Adrenal gland (tissue), 12 donors: ENCODE results near the gene DPY19L3. TPM values are rescaled to one million over a fixed set of nuclear protein-coding genes. Genes with fewer than 3 reads are reported as not detected.
A peak's percentile ranks its signal among the peaks of the same experiment; 100 is the strongest.
"Not testable (repeated sequence)": the region's sequence is repeated elsewhere in the genome, so short reads cannot be mapped to it uniquely, and the experiment has no call there.

Experiments used
- DNase-seq, 7 donors: peaks; one replicate each; pipeline ENCODE4 v3.0.0-alpha.2; 2019 to 2020
- H3K27ac ChIP-seq, 5 donors: fragments of 200-600 bp; sonication (generic) in 4 of 5; 1 replicate in 3 of 5; 2 replicates in 2 of 5; pipeline versions ENCODE4 v1.5.1 to v1.8.0; 2016 to 2020; ENCODE audit warnings: mild to moderate bottlenecking in 1 of 5
- H3K27me3 ChIP-seq: fragments of 200-600 bp; 2 replicates; pipeline ENCODE4 v1.8.0; 2021
- H3K36me3 ChIP-seq, 2 donors: fragments of 200-600 bp; replicated peaks in 1 of 2; 1 replicate in 1 of 2; 2 replicates in 1 of 2; pipeline versions ENCODE4 v1.5.1 to v1.8.0; 2018 to 2022
- H3K4me1 ChIP-seq, 2 donors: fragments of 200-600 bp; replicated peaks in 1 of 2; 1 replicate in 1 of 2; 2 replicates in 1 of 2; pipeline versions ENCODE4 v1.5.1 to v1.8.0; 2018 to 2021
- H3K4me3 ChIP-seq, 4 donors: fragments of 200-600 bp; sonication (generic) in 3 of 4; one replicate each; pipeline ENCODE4 v1.5.1; 2016 to 2018
- H3K9me3 ChIP-seq, 3 donors: fragments of 200-600 bp; sonication (generic) in 1 of 3; replicated peaks in 1 of 3; 1 replicate in 2 of 3; 2 replicates in 1 of 3; pipeline versions ENCODE4 v1.5.1 to v1.8.0; 2016 to 2021
- POLR2A ChIP-seq, 2 donors: fragments of 450-650 bp; IDR thresholded peaks; one replicate each; pipeline ENCODE4 v1.6.1; 2017; ENCODE audit warnings: antibody characterized with exemption in 2 of 2, mild to moderate bottlenecking in 2 of 2, moderate library complexity in 1 of 2
- WGBS, 4 donors: extraction: QIAGEN DNeasy Blood & Tissue Kit in 2 of 4; methylation state at CpG; one replicate each; pipeline versions ENCODE4 v1.1.5 to v1.1.7; 2013 to 2017; 5-methylcytosine and 5-hydroxymethylcytosine counted together
- intact Hi-C, 2 donors: fragments of 100-400 bp; cut with DNase I; formaldehyde crosslinking; loops; one replicate each; pipeline versions ENCODE4 v1.14.1 to v1.15.0; 2022 to 2023
- polyA plus RNA-seq, 3 donors: library from polyadenylated mRNA; stranded (reverse); fragments of 200-250 nt in 2 of 3; fragments of 350-450 nt in 1 of 3; fragmentation: Illumina TruSeq in 1 of 3; extraction: RNeasy Lipid Tissue Mini Kit (QIAGEN cat#74804) in 1 of 3; gene quantifications; one replicate each; pipeline ENCODE4 v1.2.3, GENCODE V29; 2013 to 2014
- total RNA-seq, 9 donors: library from RNA; depleted of rRNA in 4 of 9; stranded (reverse); fragments of >200 nt in 4 of 9; fragments of 120-200 nt in 1 of 9; fragmentation: NEBNext Ultra II Directional in 1 of 9; extraction: Animal tissue kit (Norgen Biotek cat#: 25700) in 1 of 9; gene quantifications; one replicate each; pipeline versions ENCODE4 v1.1.0 to v1.2.4, GENCODE V29; 2013 to 2023
- TF ChIP-seq, protein P1 (sequence below), 6 experiments: fragments of 450-650 bp in 4 of 6; fragments of 200-600 bp in 2 of 6; sonication (generic) in 1 of 6; IDR thresholded peaks; 1 replicate in 5 of 6; 2 replicates in 1 of 6; pipeline versions ENCODE4 v1.5.1 to v1.8.0; 2016 to 2021; ENCODE audit warnings: antibody characterized with exemption in 6 of 6, mild to moderate bottlenecking in 2 of 6, moderate library complexity in 1 of 6
- donor health status: healthy with polysubstance abuse.
- donor health status: Bipolar disorder and iron deficiency.
- donor health status: DM: yes; HTN: yes; CAD: no.
- donor health status: DM: no; HTN: no; CAD: no.
- donor health status: DM: no; HTN: no; CAD: no.
- donor health status: DM: yes; HTN: yes; CAD: no.

Gene DPY19L3
- total and polyA plus RNA-seq, 12 donors, result 5.4 to 31.0 (median 21.6) TPM

GRCh38 chr19:32416749-32417456 lies 11.3 kb downstream of the DPY19L3 start:
- H3K9me3 ChIP-seq, result no peaks in the 10 kb centered on the region
- 93 to 98% (median 97%) methylated on average over 8 of the region's 8 CpGs for WGBS, 4 donors
- TF ChIP-seq, protein P1, sequence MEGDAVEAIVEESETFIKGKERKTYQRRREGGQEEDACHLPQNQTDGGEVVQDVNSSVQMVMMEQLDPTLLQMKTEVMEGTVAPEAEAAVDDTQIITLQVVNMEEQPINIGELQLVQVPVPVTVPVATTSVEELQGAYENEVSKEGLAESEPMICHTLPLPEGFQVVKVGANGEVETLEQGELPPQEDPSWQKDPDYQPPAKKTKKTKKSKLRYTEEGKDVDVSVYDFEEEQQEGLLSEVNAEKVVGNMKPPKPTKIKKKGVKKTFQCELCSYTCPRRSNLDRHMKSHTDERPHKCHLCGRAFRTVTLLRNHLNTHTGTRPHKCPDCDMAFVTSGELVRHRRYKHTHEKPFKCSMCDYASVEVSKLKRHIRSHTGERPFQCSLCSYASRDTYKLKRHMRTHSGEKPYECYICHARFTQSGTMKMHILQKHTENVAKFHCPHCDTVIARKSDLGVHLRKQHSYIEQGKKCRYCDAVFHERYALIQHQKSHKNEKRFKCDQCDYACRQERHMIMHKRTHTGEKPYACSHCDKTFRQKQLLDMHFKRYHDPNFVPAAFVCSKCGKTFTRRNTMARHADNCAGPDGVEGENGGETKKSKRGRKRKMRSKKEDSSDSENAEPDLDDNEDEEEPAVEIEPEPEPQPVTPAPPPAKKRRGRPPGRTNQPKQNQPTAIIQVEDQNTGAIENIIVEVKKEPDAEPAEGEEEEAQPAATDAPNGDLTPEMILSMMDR (IDR thresholded peaks at IDR 0.05), result no peak
- no peak for TF ChIP-seq POLR2A (IDR thresholded peaks at IDR 0.05)
- no peak overlapping the region for H3K27ac ChIP-seq
- no peak overlapping the region for H3K4me3 ChIP-seq
- intact Hi-C loops, result no loop called here
- no peaks in the 10 kb centered on the region for H3K27me3 ChIP-seq
- H3K4me1 ChIP-seq, result no peaks in the 10 kb centered on the region
- no peak for DNase-seq
- peaks cover 0 to 13% of the 10 kb centered on the region in 2 donors for H3K36me3 ChIP-seq

DNA sequence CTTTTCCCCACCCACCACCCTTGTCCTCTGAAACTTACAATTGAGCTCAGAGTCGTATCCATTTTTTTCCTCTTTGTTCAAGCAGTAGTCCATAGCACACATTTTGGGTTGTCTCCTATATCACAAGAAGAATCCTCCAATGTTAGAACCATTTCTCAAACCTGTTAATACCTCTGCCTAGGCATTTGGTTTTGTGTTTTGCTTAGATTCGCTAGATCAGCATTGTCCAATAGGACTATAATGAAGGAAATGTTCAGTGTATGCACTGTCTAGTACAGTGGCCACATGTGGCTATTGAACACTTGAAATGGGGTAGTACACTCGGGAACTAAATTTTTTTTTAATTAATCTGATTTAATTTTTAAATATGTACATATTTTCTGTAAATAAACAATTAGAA lies 12.6 kb downstream of the DPY19L3 start:
- 85 to 95% (median 91%) methylated on average over 3 of the region's 3 CpGs for WGBS, 4 donors
- no peak overlapping the region for H3K4me3 ChIP-seq
- H3K27ac ChIP-seq, result no peak overlapping the region
- H3K27me3 ChIP-seq, result no peaks in the 10 kb centered on the region
- no peak for DNase-seq
- intact Hi-C loops, result no loop called here
- H3K4me1 ChIP-seq, result no peaks in the 10 kb centered on the region
- TF ChIP-seq POLR2A (IDR thresholded peaks at IDR 0.05), result no peak
- TF ChIP-seq, protein P1 (IDR thresholded peaks at IDR 0.05), result no peak
- no peaks in the 10 kb centered on the region for H3K9me3 ChIP-seq
- H3K36me3 ChIP-seq, result peaks cover 0 to under 1% of the 10 kb centered on the region in 2 donors

DNA sequence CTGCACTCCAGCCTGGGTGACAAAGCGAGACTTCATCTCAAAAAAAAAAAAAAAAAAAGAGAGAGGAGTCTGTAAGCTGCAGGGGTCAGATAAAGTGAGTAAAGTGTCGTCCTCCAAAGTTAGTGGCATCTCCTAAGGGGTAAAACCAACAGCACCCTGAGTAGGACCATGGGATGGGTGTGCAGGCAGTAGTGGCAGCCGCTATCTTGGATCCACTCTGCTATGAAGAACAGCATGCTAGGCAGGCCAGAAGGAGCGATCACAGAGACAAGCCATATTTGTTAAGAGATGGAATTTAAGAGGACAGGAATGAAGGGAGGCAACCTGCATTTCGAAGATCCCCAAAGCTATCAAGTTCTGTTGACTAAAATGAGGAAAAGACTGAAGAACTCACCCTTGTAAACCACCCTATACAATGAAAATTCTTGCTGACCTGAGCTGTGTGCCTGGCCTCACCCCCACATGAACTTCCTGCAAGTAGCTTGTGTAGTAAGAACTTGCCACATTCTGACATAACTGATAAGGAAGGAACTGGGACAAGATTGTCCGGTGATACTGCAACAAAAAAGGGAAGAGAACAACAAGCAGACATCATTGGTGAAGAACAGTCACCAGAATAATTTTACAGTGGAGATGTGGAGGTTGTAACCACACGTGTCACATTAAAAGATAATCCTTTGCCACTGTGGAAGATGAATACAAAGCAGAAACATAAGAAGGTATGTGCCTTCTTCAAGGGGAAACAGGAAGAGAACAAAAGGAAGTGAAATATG lies 16.2 kb downstream of the DPY19L3 start:
- peak in 1 of 7 donors; percentile 46 for DNase-seq
- no peaks in the 10 kb centered on the region for H3K4me1 ChIP-seq
- TF ChIP-seq, protein P1 (IDR thresholded peaks at IDR 0.05), result no peak
- TF ChIP-seq POLR2A (IDR thresholded peaks at IDR 0.05), result no peak
- H3K4me3 ChIP-seq, result no peak overlapping the region
- H3K36me3 ChIP-seq, result no peaks in the 10 kb centered on the region
- 67 to 74% (median 70%) methylated on average over 7 of the region's 7 CpGs for WGBS, 4 donors
- H3K27me3 ChIP-seq, result no peaks in the 10 kb centered on the region
- no peaks in the 10 kb centered on the region for H3K9me3 ChIP-seq
- H3K27ac ChIP-seq, result no peak overlapping the region
- intact Hi-C loops, result no loop called here

DNA sequence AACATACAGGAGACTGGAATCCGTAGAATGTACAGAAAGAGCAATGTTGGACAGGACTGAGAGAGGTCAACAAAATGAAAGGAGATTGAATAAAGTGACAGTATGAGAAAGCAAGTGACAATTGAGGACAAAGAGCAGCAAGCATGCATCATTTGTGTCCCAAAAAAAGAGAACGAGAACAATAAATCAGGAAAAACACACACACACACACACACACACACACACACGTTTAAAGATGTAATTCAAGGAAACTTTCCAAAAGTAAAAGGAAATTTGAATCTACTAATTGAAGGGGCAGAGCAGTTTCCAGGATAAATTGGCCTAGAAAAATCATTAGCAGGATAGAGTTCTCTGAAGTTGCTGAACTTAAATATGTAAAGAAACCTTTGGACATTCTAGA lies 16.9 kb downstream of the DPY19L3 start:
- Histone ChIP-seq H3K27me3 (no peaks in the 10 kb centered on the region), H3K9me3 (no peaks in the 10 kb centered on the region), H3K27ac (no peak overlapping the region), H3K36me3 (no peaks in the 10 kb centered on the region), H3K4me3 (no peak overlapping the region), H3K4me1 (no peaks in the 10 kb centered on the region)
- no peak for DNase-seq
- no peak for TF ChIP-seq POLR2A (IDR thresholded peaks at IDR 0.05)
- TF ChIP-seq, protein P1 (IDR thresholded peaks at IDR 0.05), result no peak
- intact Hi-C loops, result no loop called here
- 56 to 61% (median 60%) methylated on average over 3 of the region's 3 CpGs for WGBS, 4 donors

DNA sequence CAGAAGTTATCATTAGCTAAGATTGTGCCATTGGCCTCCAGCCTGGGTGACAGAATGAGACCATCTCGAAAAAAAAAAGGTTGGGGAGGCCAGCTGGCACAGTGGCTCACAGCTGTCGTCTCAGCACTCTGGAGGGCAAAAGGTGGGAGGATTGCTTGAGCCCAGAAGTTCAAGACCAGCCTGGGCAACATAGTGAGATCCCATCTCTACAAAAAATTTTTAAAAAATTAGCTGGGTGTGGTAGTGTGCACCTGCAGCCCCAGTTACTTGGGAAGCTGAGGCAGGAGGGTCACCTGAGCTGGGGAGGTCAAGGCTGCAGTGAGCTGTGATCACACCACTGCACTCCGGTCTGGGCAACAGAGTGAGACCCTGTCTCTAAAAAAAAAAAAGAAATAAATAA lies 18.4 kb downstream of the DPY19L3 start:
- H3K27me3 ChIP-seq, H3K4me1 ChIP-seq, H3K36me3 ChIP-seq, H3K27ac ChIP-seq, intact Hi-C loops, DNase-seq, H3K4me3 ChIP-seq, H3K9me3 ChIP-seq: not testable (repeated sequence)
- 90 to 99% (median 94%) methylated on average over 3 of the region's 3 CpGs for WGBS, 4 donors
